HG02759 (cell line): ENCODE results near the gene DLG5.

ENCODE experiments used
- ATAC-seq: cut with Tn5 transposase; IDR thresholded peaks from one replicate; pipeline ENCODE4 v1.9.1; 2021; ENCODE audit warnings: mild to moderate bottlenecking, moderate library complexity; ENCODE audit not compliant: unreplicated experiment

Gene DLG5

GRCh38 chr10:77825965-77826364 is 100.6 kb downstream of the DLG5 start:
- ATAC-seq = no peak

GRCh38 chr10:77824908-77825307 is 101.6 kb downstream of the DLG5 start:
- ATAC-seq = no peak

GRCh38 chr10:77823811-77824542 is 102.6 kb downstream of the DLG5 start:
- no peak for ATAC-seq

GRCh38 chr10:77821551-77821950 is 105.0 kb downstream of the DLG5 start:
- no peak for ATAC-seq

GRCh38 chr10:77821036-77821435 is 105.5 kb downstream of the DLG5 start:
- no peak for ATAC-seq

- ATAC-seq = no peak
These were observed 106.2 kb downstream of the DLG5 start for GRCh38 chr10:77820349-77820748.

GRCh38 chr10:77819210-77820112 is 107.1 kb downstream of the DLG5 start:
- ATAC-seq = no peak

- no peak for ATAC-seq
These were observed 108.2 kb downstream of the DLG5 start for GRCh38 chr10:77818378-77818777.

GRCh38 chr10:77817541-77817940 is 109.0 kb downstream of the DLG5 start:
- ATAC-seq = no peak

- ATAC-seq = no peak
These were observed 110.2 kb downstream of the DLG5 start for GRCh38 chr10:77816311-77816710.

GRCh38 chr10:77812741-77813140 is 113.8 kb downstream of the DLG5 start:
- no peak for ATAC-seq

- ATAC-seq = no peak
These were observed 114.6 kb downstream of the DLG5 start for GRCh38 chr10:77811831-77812430.

- ATAC-seq = no peak
These were observed 115.9 kb downstream of the DLG5 start for GRCh38 chr10:77810446-77811335.

- no peak for ATAC-seq
These were observed 117.2 kb downstream of the DLG5 start for GRCh38 chr10:77809336-77809735.

- no peak for ATAC-seq
These were observed 118.8 kb downstream of the DLG5 start for GRCh38 chr10:77807706-77808105.

- no peak for ATAC-seq
These were observed 119.9 kb downstream of the DLG5 start for GRCh38 chr10:77806511-77807157.

GRCh38 chr10:77805676-77806075 is 120.9 kb downstream of the DLG5 start:
- no peak for ATAC-seq

- ATAC-seq = no peak
These were observed 122.2 kb downstream of the DLG5 start for GRCh38 chr10:77804371-77804770.

GRCh38 chr10:77801474-77802161 is 124.9 kb downstream of the DLG5 start:
- ATAC-seq = peak; percentile 44
